SJCRH30 (cell line): Measurements from ENCODE around the gene SLC27A1. TPM values are rescaled to one million over a fixed set of nuclear protein-coding genes. Genes with fewer than 3 reads are reported as not detected.

Experiments used
- DNase-seq, 2 experiments: peaks; one replicate each; pipeline ENCODE4 v3.0.0-alpha.2; 2015 to 2020
- H3K27ac ChIP-seq: fragments of 250-450 bp; sonication (Bioruptor Pico); 2 replicates; pipeline ENCODE4 v1.5.1; 2020; ENCODE audit warnings: mild to moderate bottlenecking, moderate library complexity
- H3K27me3 ChIP-seq: fragments of 250-450 bp; sonication (Bioruptor Pico); 2 replicates; pipeline ENCODE4 v1.5.1; 2020; ENCODE audit warnings: mild to moderate bottlenecking, moderate library complexity
- H3K36me3 ChIP-seq: fragments of 250-450 bp; sonication (Bioruptor Pico); 2 replicates; pipeline ENCODE4 v1.5.1; 2020; ENCODE audit warnings: mild to moderate bottlenecking, moderate library complexity
- H3K4me1 ChIP-seq: fragments of 250-450 bp; sonication (Bioruptor Pico); 2 replicates; pipeline ENCODE4 v1.5.1; 2020; ENCODE audit warnings: mild to moderate bottlenecking, moderate library complexity
- H3K4me3 ChIP-seq: fragments of 250-450 bp; sonication (Bioruptor Pico); 2 replicates; pipeline ENCODE4 v1.5.1; 2020; ENCODE audit warnings: mild to moderate bottlenecking, moderate library complexity
- H3K9me3 ChIP-seq: fragments of 250-450 bp; sonication (Bioruptor Pico); replicated peaks from 2 replicates; pipeline ENCODE4 v1.5.1; 2020; ENCODE audit warnings: mild to moderate bottlenecking, moderate library complexity
- total RNA-seq: library from RNA; depleted of rRNA; stranded (reverse); fragments of >200 nt; shearing (Covaris generic); gene quantifications from 2 replicates; pipeline ENCODE4 v1.2.3, GENCODE V29; 2014; rRNA removed

Gene SLC27A1
- 5.9 and 7.4 TPM in 2 replicates for total RNA-seq

DNA sequence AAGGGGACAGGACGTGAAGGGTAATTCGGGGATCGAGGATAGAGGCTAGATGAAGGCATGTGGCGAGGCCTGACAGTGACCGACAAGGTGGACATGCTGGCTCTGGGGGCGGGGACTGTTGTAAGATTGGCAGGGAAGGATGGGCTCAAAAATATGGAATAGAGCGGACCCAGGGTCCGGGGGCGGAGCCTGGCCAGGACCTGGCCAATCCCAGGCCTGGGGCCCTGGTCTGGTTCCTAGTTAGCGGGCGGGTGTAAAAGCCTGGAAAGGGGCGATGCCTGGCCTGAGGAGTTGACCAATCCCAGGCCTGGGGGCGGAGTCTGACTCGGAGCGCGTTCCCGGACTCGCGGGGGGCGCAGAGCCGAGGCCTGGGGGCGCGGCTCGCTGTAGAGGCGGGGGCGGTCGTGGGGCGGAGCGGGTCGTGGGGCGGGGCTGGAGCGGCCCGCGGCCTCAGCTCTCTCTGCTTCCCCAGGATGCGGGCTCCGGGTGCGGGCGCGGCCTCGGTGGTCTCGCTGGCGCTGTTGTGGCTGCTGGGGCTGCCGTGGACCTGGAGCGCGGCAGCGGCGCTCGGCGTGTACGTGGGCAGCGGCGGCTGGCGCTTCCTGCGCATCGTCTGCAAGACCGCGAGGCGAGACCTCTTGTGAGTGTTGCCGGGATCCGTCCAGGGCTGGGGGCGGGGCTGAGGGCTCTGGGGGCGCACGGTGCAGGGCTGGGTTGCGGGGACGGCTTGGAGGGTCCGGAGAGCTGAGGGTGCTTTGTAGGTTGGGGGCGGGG is at the start of gene SLC27A1:
Gene SLC27A1, plus strand, starts transcription at position 457 of the 774 bp plus-strand sequence. Its CDS starts 17 bp downstream, at position 474.
- Histone ChIP-seq H3K27me3 (peaks cover 5% of the 10 kb centered on the region; the same call in 1 of the 2 replicates), H3K27ac (peak within 1 kb of the TSS; percentile 32; the same call in 1 of the 2 replicates), H3K4me1 (peaks cover 11% of the 10 kb centered on the region)

DNA sequence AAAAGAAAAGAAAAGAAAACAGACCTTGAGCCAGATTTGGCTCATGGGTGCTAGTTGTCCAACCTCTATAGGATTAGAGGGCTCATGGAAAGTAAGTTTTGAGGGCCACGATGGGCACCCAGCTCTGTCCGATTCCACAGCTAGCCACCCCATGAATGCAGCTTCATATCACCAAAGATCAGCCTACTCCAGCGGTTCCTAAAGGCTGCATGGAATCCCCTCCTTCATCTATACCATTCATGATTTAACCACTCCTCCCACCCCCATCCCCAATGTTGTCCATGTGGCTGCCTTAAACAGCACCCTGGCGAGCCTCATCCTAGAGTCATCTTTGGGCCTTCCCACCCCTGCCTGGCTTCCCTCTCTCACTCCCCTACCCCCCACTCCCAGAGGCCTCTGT is 48.4 kb upstream of the SLC27A1 start:
- DNase-seq, result no peak
- no peak overlapping the region for H3K27ac ChIP-seq
- H3K4me1 ChIP-seq, result peaks cover 11% of the 10 kb centered on the region

More for the DNA sequence above, at the start of gene SLC27A1:
- no peaks in the 10 kb centered on the region for H3K36me3 ChIP-seq
- peak; percentile 100 for DNase-seq
- H3K4me3 ChIP-seq, result peak within 1 kb of the TSS; percentile 99
- H3K9me3 ChIP-seq, result no peaks in the 10 kb centered on the region

DNA sequence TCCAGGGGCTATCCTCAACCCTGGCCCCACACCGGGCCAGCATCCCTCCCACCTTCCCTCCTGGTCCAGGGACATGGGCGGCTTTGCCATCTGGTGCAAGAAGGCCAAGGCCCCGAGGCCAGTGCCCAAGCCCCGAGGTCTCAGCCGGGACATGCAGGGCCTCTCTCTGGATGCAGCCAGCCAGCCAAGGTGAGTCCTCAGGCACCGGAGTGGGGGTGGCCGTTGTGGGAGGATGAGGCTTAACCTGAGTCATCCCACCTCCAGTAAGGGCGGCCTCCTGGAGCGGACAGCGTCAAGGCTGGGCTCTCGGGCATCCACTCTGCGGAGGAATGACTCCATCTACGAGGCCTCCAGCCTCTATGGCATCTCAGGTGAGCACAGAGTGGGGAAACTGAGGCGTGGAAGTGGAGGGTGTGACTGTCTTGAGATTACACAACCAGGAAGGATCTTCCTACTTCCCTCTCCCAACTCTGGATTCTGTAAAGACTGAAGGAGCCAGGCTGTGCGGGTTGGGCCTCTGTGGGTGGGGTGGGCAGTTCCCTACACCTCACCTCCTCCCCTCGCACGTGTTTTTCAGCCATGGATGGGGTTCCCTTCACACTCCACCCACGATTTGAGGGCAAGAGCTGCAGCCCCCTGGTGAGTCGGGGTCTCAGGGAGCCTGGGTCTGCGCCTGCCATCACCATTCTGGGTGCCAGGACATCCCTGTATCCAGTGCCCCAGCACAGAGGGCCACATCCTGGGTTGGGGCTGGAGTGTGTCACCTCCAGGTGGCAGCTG is 46.7 kb upstream of the SLC27A1 start:
- Histone ChIP-seq H3K4me3 (no peak overlapping the region), H3K27ac (no peak overlapping the region), H3K9me3 (no peaks in the 10 kb centered on the region), H3K36me3 (no peaks in the 10 kb centered on the region), H3K27me3 (0 out of 2 replicates have a peak, but pooled peaks cover 6% of the 10 kb centered on the region), H3K4me1 (peaks cover 11% of the 10 kb centered on the region)
- no peak for DNase-seq

More for the DNA sequence above, 48.4 kb upstream of the SLC27A1 start:
- Histone ChIP-seq H3K27me3 (no peaks in the 10 kb centered on the region), H3K36me3 (no peaks in the 10 kb centered on the region), H3K4me3 (no peak overlapping the region), H3K9me3 (no peaks in the 10 kb centered on the region)

DNA sequence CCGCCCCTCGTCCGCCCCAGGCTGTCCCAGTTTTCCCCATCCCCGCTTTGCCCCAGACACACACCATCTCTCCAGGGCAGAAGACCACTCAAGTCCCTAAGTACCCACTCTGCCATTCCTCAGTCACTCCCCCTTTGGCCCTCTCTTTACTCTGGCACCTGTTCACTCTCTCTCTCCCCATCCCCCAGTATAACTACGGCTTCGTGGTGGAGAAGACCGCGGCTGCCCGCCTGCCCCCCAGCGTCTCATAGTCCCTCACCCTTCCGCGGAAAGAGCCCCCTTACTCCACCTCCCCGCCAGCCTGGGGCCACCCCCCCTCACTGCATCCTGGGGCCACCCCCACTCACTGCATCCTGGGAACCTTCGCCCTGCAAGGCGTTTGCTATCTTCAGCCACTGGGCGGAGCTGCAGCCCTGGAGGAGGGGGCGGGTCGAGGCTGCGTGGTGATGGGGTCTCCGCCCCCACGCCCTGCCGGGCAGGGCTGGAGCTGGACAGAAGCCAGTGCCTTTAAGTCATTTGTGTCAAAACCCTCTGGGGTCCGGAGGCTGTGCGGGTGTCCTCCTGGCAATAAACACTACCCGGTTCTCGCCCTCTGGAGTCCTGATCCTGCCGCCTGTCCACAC is 45.5 kb upstream of the SLC27A1 start:
- H3K4me3 ChIP-seq, result no peak overlapping the region
- no peak overlapping the region for H3K27ac ChIP-seq
- H3K27me3 ChIP-seq, result peaks cover 11% of the 10 kb centered on the region
- H3K4me1 ChIP-seq, result peaks cover 6% of the 10 kb centered on the region; the same call in 1 of the 2 replicates
- no peaks in the 10 kb centered on the region for H3K9me3 ChIP-seq
- no peaks in the 10 kb centered on the region for H3K36me3 ChIP-seq
- peak; percentile 84 for DNase-seq

DNA sequence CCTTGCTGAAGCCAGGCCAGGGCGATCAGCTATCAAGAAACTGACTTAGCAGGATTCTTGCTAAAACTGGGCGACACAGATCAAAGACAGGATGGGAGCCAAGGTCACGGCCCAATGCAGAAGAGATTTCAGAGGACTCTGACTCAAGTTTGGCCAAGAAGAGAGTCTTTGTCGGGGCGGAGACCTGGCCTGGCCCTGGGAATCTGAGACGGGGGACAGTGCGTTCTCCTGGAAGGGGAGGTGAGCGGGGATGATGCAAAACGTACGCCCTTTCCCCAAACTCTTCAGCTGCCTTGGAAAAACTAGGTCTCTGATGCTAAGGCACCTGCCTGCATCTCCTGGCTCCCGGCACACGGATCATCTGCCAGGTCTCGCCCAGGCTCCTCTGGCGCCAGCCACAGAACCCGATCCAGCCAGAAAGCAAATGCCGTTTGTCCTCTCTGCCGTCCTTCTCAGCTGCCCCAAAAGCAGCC is 40.6 kb upstream of the SLC27A1 start:
- Histone ChIP-seq H3K27ac (no peak overlapping the region), H3K36me3 (no peaks in the 10 kb centered on the region), H3K27me3 (peaks cover 14% of the 10 kb centered on the region), H3K4me1 (peaks cover 6% of the 10 kb centered on the region; the same call in 1 of the 2 replicates), H3K9me3 (no peaks in the 10 kb centered on the region), H3K4me3 (no peak overlapping the region)
- no peak for DNase-seq

- Histone ChIP-seq H3K9me3 (no peaks in the 10 kb centered on the region), H3K4me1 (no peaks in the 10 kb centered on the region), H3K27me3 (peaks cover 14% of the 10 kb centered on the region), H3K36me3 (no peaks in the 10 kb centered on the region), H3K27ac (no peak overlapping the region), H3K4me3 (no peak overlapping the region)
- no peak for DNase-seq
Measured at GRCh38 chr19:17431417-17431816, 38.9 kb upstream of the SLC27A1 start.

DNA sequence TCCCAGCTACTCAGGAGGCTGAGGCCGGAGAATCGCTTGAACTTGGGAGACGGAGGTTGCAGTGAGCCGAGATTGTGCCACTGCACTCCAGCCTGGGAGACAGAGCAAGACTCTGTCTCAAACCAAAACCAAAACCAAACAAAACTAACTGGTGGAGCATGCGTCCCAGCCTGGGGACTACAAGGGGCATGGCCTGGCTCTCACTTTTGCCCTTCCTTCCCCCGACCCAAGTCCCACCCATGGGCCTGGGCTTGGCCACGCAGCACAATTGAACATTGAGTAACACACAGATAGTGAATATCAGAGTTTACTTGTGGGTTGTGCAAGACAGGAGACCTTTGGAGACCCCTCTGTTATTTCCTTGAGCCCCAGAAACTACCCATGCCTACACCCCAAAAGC is 35.1 kb upstream of the SLC27A1 start:
- no peaks in the 10 kb centered on the region for H3K9me3 ChIP-seq
- no peak for DNase-seq
- H3K4me3 ChIP-seq, result no peak overlapping the region
- H3K27me3 ChIP-seq, result no peaks in the 10 kb centered on the region; the same call in 1 of the 2 replicates
- no peak overlapping the region for H3K27ac ChIP-seq
- H3K36me3 ChIP-seq, result no peaks in the 10 kb centered on the region
- H3K4me1 ChIP-seq, result no peaks in the 10 kb centered on the region

- Histone ChIP-seq H3K4me3 (no peak overlapping the region), H3K9me3 (no peaks in the 10 kb centered on the region), H3K36me3 (no peaks in the 10 kb centered on the region), H3K4me1 (peaks cover 1% of the 10 kb centered on the region; the same call in 1 of the 2 replicates), H3K27ac (no peak overlapping the region), H3K27me3 (no peaks in the 10 kb centered on the region)
- no peak for DNase-seq
Measured at GRCh38 chr19:17436094-17436873, 34.0 kb upstream of the SLC27A1 start.

- Histone ChIP-seq H3K9me3 (no peaks in the 10 kb centered on the region), H3K36me3 (no peaks in the 10 kb centered on the region), H3K27ac (no peak overlapping the region), H3K4me3 (no peak overlapping the region), H3K4me1 (peaks cover 7% of the 10 kb centered on the region; the same call in 1 of the 2 replicates), H3K27me3 (no peaks in the 10 kb centered on the region)
- DNase-seq, result no peak
Measured at GRCh38 chr19:17436874-17437267, 33.5 kb upstream of the SLC27A1 start.

DNA sequence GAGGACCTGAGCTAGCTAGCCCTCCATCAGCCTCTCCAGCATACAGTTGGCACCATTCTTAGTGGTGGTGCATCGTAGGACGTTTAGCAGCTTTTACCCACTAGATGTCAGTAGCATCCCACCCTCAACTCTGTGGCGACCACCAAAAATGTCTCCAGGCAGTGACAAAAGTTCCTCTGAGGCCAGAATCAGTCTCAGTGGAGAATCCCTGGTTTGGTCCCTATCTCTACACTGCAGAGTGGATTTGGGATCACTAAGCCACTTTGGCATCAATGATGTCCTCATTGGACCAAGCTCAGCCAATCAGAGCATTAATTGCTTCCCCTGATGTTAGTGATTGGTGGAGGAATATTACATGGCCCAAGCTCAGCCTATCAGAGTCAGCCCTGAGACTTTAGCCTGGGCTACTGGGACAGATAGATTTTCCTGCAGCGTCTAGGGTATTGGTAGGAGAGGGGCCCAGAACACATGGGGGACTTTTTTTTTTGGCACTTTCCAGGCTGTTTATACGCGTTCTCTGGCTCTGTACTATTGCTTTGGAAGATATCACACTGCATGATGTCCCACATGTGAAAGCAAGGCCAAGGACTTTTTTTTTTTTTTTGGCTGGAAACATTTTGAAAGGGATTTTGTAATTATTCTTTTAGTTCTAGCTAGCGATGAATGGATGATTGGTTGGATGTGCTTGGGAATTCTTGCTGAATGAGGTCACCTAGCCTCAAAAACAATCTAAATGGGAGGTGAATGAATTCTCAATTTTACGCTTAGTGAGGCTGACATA is 28.9 kb upstream of the SLC27A1 start:
- Histone ChIP-seq H3K27ac (peak overlapping the region; percentile 23; the same call in 1 of the 2 replicates), H3K36me3 (no peaks in the 10 kb centered on the region), H3K4me1 (peaks cover 9% of the 10 kb centered on the region; the same call in 1 of the 2 replicates), H3K4me3 (no peak overlapping the region), H3K27me3 (no peaks in the 10 kb centered on the region), H3K9me3 (no peaks in the 10 kb centered on the region)
- peak; percentile 54 to 73 for DNase-seq

- peaks cover 8% of the 10 kb centered on the region for H3K27me3 ChIP-seq
- no peak overlapping the region for H3K4me3 ChIP-seq
- peaks cover 9% of the 10 kb centered on the region; the same call in 1 of the 2 replicates for H3K4me1 ChIP-seq
- H3K9me3 ChIP-seq, result no peaks in the 10 kb centered on the region; the same call in 1 of the 2 replicates
- no peak overlapping the region for H3K27ac ChIP-seq
- H3K36me3 ChIP-seq, result no peaks in the 10 kb centered on the region
- DNase-seq, result no peak
Measured at GRCh38 chr19:17445526-17446165, 24.7 kb upstream of the SLC27A1 start.

- Histone ChIP-seq H3K4me3 (peak overlapping the region; percentile 47), H3K36me3 (no peaks in the 10 kb centered on the region), H3K9me3 (no peaks in the 10 kb centered on the region; the same call in 1 of the 2 replicates), H3K4me1 (no peaks in the 10 kb centered on the region), H3K27me3 (peaks cover 8% of the 10 kb centered on the region), H3K27ac (no peak overlapping the region)
- no peak for DNase-seq
Measured at GRCh38 chr19:17447704-17448130, 22.6 kb upstream of the SLC27A1 start.
